MCF 10A (cell line): ENCODE measurements around the gene GYG2. TPM values are rescaled to one million over a fixed set of nuclear protein-coding genes. Genes with fewer than 3 reads are reported as not detected.
A peak's percentile ranks its signal among the peaks of the same experiment; 100 is the strongest.
"Not testable (repeated sequence)": the region's sequence is repeated elsewhere in the genome, so short reads cannot be mapped to it uniquely, and the experiment has no call there.

ENCODE experiments used
- Bru-seq: library from RNA; stranded (reverse); fragments of 400-500 nt; gene quantifications from one replicate; lab custom pipeline; 2021; lab: Mats Ljungman, UMichigan
- BruChase-seq, 2 experiments: library from RNA; stranded (reverse); fragments of 400-500 nt; gene quantifications; one replicate each; lab custom pipeline; 2021; lab: Mats Ljungman, UMichigan
- BruUV-seq: library from RNA; stranded (reverse); fragments of 400-500 nt; replicated peaks from 2 replicates; lab custom pipeline; 2021; lab: Mats Ljungman, UMichigan
- CTCF ChIA-PET: fragments of 300-600 bp; sonication (Branson Sonifier 250); formaldehyde crosslinking; extraction: SDS; loops from one replicate; lab custom pipeline; 2021; ENCODE audit warnings: antibody characterized with exemption, inconsistent platforms; lab: Yijun Ruan, JAX
- POLR2A ChIA-PET: fragments of 300-600, 350-650 bp; sonication (Branson Sonifier 250); formaldehyde crosslinking; extraction: SDS; loops from one replicate; lab custom pipeline; 2020; ENCODE audit warnings: antibody characterized with exemption, inconsistent platforms; lab: Yijun Ruan, JAX
- DNase-seq: peaks from one replicate; pipeline ENCODE4 v3.0.0-alpha.2; 2018; ENCODE audit not compliant: unreplicated experiment
- H3K27ac Mint-ChIP-seq: one replicate; pipeline ENCODE4 v1.8.0; 2022; ENCODE audit warnings: mild to moderate bottlenecking, low read depth, mixed read lengths; ENCODE audit not compliant: unreplicated experiment
- H3K27me3 Mint-ChIP-seq: one replicate; pipeline ENCODE4 v1.8.0; 2022; ENCODE audit warnings: mixed read lengths; ENCODE audit not compliant: insufficient read depth, unreplicated experiment
- H3K36me3 Mint-ChIP-seq: one replicate; pipeline ENCODE4 v1.8.0; 2022; ENCODE audit warnings: mild to moderate bottlenecking, moderate library complexity, mixed read lengths; ENCODE audit not compliant: insufficient read depth, unreplicated experiment
- H3K4me1 Mint-ChIP-seq: one replicate; pipeline ENCODE4 v1.8.0; 2022; ENCODE audit warnings: mixed read lengths; ENCODE audit not compliant: insufficient read depth, unreplicated experiment
- H3K4me3 Mint-ChIP-seq: one replicate; pipeline ENCODE4 v1.8.0; 2022; ENCODE audit warnings: mild to moderate bottlenecking, moderate library complexity, mixed read lengths; ENCODE audit not compliant: unreplicated experiment
- H3K9me3 Mint-ChIP-seq: one replicate; pipeline ENCODE4 v1.8.0; 2022; ENCODE audit warnings: mixed read lengths; ENCODE audit not compliant: unreplicated experiment
- intact Hi-C: fragments of 100-400 bp; cut with micrococcal nuclease; formaldehyde crosslinking; loops from 2 replicates; pipeline ENCODE4 v1.14.1; 2022
- long read RNA-seq: library from polyadenylated mRNA; stranded (forward); transcript quantifications from one replicate; pipeline ENCODE4 v2.0.0, GENCODE V29; 2022
- total RNA-seq: library from RNA; stranded (reverse); gene quantifications from 2 replicates; pipeline ENCODE4 v1.2.3, GENCODE V29; 2022
- TF ChIP-seq, protein P1 (sequence below): fragments of 200-600 bp; IDR thresholded peaks from one replicate; pipeline ENCODE4 v1.8.0; 2022; ENCODE audit warnings: antibody characterized with exemption, mild to moderate bottlenecking; ENCODE audit not compliant: unreplicated experiment

GYG2 gene
- total RNA-seq (not detected in 2 replicates), Bru-seq, nascent RNA (not detected), BruChase-seq, experiment 1, labeled RNA remaining after a 6-hour chase (not detected), BruChase-seq, experiment 2, labeled RNA remaining after a 2-hour chase (percentile 7 among the genes with signal in this experiment)
- long read RNA-seq: 0 reads

DNA sequence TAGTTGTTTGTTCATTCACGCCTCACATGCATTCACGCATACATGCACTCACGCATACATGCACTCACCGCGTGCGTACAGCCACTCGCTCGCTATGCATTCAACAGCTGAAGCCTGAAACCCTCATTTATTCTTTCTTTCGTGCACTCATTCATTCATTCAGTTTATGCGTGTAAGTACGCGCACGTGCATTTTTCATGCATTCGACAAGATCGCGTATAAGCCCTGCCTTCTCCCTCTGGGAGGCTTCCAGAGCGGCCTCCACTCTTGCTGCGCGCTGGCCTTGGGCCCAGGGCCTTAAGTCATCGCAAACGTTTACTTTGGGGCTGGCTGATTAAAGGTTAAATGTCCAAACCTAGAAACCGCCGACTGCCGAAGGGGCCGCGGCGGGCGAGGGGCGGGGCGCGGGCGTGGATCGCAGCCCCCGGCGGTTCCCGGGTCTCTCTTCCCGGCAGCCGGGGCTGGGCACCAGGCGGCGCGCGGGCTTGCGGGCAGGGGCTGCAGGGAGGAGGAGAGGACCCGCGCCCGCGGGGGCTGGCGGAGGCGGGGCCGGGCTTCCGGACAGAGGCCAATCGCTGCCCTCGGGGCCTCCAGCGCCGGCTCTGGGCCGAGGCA lies at the start of gene GYG2:
Gene GYG2 (plus strand): TSS at position 587 of the 615 bp plus-strand sequence. CDS start 1,259 bp downstream, outside the sequence.
- TF ChIP-seq, protein P1, sequence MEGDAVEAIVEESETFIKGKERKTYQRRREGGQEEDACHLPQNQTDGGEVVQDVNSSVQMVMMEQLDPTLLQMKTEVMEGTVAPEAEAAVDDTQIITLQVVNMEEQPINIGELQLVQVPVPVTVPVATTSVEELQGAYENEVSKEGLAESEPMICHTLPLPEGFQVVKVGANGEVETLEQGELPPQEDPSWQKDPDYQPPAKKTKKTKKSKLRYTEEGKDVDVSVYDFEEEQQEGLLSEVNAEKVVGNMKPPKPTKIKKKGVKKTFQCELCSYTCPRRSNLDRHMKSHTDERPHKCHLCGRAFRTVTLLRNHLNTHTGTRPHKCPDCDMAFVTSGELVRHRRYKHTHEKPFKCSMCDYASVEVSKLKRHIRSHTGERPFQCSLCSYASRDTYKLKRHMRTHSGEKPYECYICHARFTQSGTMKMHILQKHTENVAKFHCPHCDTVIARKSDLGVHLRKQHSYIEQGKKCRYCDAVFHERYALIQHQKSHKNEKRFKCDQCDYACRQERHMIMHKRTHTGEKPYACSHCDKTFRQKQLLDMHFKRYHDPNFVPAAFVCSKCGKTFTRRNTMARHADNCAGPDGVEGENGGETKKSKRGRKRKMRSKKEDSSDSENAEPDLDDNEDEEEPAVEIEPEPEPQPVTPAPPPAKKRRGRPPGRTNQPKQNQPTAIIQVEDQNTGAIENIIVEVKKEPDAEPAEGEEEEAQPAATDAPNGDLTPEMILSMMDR: no peak
- no peak within 1 kb of the TSS for H3K27ac Mint-ChIP-seq
- no peaks in the 10 kb centered on the region for H3K4me1 Mint-ChIP-seq
- POLR2A ChIA-PET: no interaction called here
- H3K36me3 Mint-ChIP-seq: no peaks in the 10 kb centered on the region
- H3K4me3 Mint-ChIP-seq: no peak within 1 kb of the TSS
- no peak for DNase-seq
- CTCF ChIA-PET: no interaction called here
- H3K27me3 Mint-ChIP-seq: peaks cover 12% of the 10 kb centered on the region
- intact Hi-C loops: no loop called here
- no peaks in the 10 kb centered on the region for H3K9me3 Mint-ChIP-seq
- BruUV-seq: no TSS peak

DNA sequence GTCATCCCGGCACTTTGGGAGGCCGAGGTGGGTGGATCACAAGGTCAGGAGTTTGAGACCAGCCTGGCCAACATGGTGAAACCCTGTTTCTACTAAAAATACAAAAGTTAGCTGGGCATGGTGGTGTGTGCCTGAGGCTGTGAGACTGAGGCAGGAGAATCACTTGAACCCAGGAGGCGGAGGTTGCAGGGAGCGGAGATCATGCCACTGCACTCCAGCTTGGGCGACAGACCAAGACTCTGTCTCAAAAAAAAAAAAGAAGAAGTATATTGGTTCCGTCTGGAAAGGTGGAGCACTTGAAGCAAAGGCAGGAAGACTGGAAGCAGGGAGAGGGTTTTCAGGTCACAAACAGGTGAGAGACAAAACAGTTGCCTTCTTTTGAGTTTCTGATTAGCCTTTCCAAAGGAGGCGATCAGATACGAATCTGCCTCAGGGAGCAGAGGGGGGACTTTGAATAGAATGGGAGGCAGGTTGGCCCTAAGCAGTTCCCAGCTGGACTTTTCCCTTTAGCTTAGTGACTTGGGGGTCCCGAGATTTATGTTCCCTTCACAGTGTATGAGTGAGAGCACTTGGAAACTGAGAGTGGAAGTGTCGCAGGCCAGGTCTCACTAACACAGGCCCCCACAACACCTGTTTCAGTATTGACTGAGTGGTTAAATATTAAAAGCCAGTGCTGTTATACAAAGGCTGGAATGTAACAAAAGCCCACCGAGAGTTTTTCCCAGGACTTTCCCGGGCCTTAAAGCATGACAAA lies 48.1 kb upstream of the GYG2 start:
- H3K4me3 Mint-ChIP-seq, H3K27ac Mint-ChIP-seq: not testable (repeated sequence)

DNA sequence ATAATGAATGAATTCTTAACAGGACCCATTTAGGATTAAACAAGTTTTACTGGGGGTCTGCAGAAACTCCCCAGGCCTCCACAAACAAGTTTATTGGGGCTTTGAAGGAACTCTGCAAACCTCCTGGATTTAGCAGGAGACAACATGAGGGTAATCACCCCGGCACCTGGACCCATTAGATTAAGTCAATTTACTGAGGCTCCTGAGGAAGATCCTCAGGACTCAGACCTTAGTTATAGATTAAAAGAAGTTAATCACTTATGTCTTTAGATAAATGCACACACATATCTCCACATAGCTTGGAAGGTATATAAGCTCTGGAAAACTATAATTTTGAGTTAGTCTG lies 47.5 kb upstream of the GYG2 start:
- intact Hi-C loops: no loop called here
- TF ChIP-seq, protein P1: no peak
- H3K27ac Mint-ChIP-seq: no peak overlapping the region
- H3K36me3 Mint-ChIP-seq: no peaks in the 10 kb centered on the region
- ChIA-PET POLR2A (interaction anchor here (0.9 kb wide), 1 partner anchor 15 kb away, joined by 3 read pairs; no protein-coding TSS in a partner anchor), CTCF (interaction anchor here (1.4 kb wide), 1 partner anchor 32 kb away, joined by 5 read pairs; no protein-coding TSS in a partner anchor)
- no peaks in the 10 kb centered on the region for H3K27me3 Mint-ChIP-seq
- H3K4me3 Mint-ChIP-seq: no peak overlapping the region
- no TSS peak for BruUV-seq
- H3K4me1 Mint-ChIP-seq: peaks cover 5% of the 10 kb centered on the region
- H3K9me3 Mint-ChIP-seq: no peaks in the 10 kb centered on the region
- no peak for DNase-seq

More for the DNA sequence above, 48.1 kb upstream of the GYG2 start:
- H3K27me3 Mint-ChIP-seq, DNase-seq, intact Hi-C loops, H3K4me1 Mint-ChIP-seq, POLR2A ChIA-PET, BruUV-seq, H3K9me3 Mint-ChIP-seq, H3K36me3 Mint-ChIP-seq, CTCF ChIA-PET: not testable (repeated sequence)

GRCh38 chrX:2781698-2782097 lies 47.0 kb upstream of the GYG2 start:
- Mint-ChIP-seq H3K36me3 (peaks cover 5% of the 10 kb centered on the region), H3K27ac (no peak overlapping the region), H3K4me3 (no peak overlapping the region), H3K27me3 (no peaks in the 10 kb centered on the region), H3K4me1 (peaks cover 5% of the 10 kb centered on the region), H3K9me3 (no peaks in the 10 kb centered on the region)
- no TSS peak for BruUV-seq
- ChIA-PET CTCF (interaction anchor here (0.8 to 1.4 kb wide), 2 partner anchors 31 to 38 kb away, joined by 3 to 5 read pairs; no protein-coding TSS in a partner anchor), POLR2A (interaction anchor here (0.9 kb wide), 1 partner anchor 14 kb away, joined by 3 read pairs; no protein-coding TSS in a partner anchor)
- TF ChIP-seq, protein P1: no peak
- DNase-seq: no peak
- intact Hi-C loops: no loop called here
